GM18499 (cell line): ENCODE data around the gene RITA1.

Experiments
- ATAC-seq: cut with Tn5 transposase; IDR thresholded peaks from one replicate; pipeline ENCODE4 v1.9.1; 2021; ENCODE audit warnings: moderate number of reproducible peaks; ENCODE audit not compliant: insufficient read depth, unreplicated experiment

The RITA1 gene

GRCh38 chr12:113240395-113240794, 54.9 kb downstream of the RITA1 start:
- peak; percentile 57 for ATAC-seq

- no peak for ATAC-seq
Measured at GRCh38 chr12:113241191-113242025, 55.9 kb downstream of the RITA1 start.
